A549 (cell line): ENCODE results near the gene ZNF616. TPM values are rescaled to one million over a fixed set of nuclear protein-coding genes. Genes with fewer than 3 reads are reported as not detected.

ENCODE experiments used
- ATAC-seq, 2 experiments: fragments of 200-7000 bp in 1 of 2; fragments of >200 bp in 1 of 2; cut with Nextera tagmentation in 1 of 2; cut with Tn5 transposase in 1 of 2; 3 replicates each; pipeline versions ENCODE4 v1.8.0 to v1.9.1; 2018 to 2020; ENCODE audit warnings: mild to moderate bottlenecking in 1 of 2, moderate library complexity in 1 of 2
- CTCF ChIA-PET: fragments of 300-600 bp; sonication (Branson Sonifier 250); formaldehyde crosslinking; extraction: SDS; loops from one replicate; lab custom pipeline; 2021; ENCODE audit warnings: antibody characterized with exemption, inconsistent platforms; lab: Yijun Ruan, JAX
- POLR2A ChIA-PET: fragments of 350-600 bp; formaldehyde crosslinking; extraction: SDS; loops from one replicate; lab custom pipeline; 2021; ENCODE audit warnings: antibody characterized with exemption, inconsistent platforms; lab: Yijun Ruan, JAX
- DNase-seq, 2 experiments: peaks; one replicate each; pipeline versions ENCODE4 v3.0.0 to v3.0.0-alpha.2; 2011 to 2016; ENCODE audit warnings: low read depth in 1 of 2, low spot score in 1 of 2
- FAIRE-seq: peaks from 2 replicates; lab custom pipeline; 2011; peaks lifted over from hg19 to GRCh38; lab: Jason Lieb, UNC
- H3K27ac ChIP-seq, 2 experiments: fragments of >200 bp; sonication (Bioruptor Twin); formaldehyde crosslinking; 3 replicates each; pipeline ENCODE4 v1.5.1; 2016 to 2017
- H3K4me1 ChIP-seq: fragments of >200 bp; sonication (Bioruptor Twin); formaldehyde crosslinking; 3 replicates; pipeline ENCODE4 v1.6.1; 2016
- H3K4me2 ChIP-seq: fragments of >200 bp; sonication (Bioruptor Twin); formaldehyde crosslinking; 3 replicates; pipeline ENCODE4 v1.6.1; 2016
- H3K4me3 ChIP-seq: fragments of >200 bp; sonication (Bioruptor Twin); formaldehyde crosslinking; 3 replicates; pipeline ENCODE4 v1.5.1; 2016
- H3K9me3 ChIP-seq: fragments of >200 bp; sonication (Bioruptor Twin); formaldehyde crosslinking; 3 replicates; pipeline ENCODE4 v1.6.1; 2016
- BHLHE40 ChIP-seq: IDR thresholded peaks from 2 replicates; pipeline ENCODE4 v1.6.1; 2012; ENCODE audit warnings: low read depth, low read length, inconsistent platforms
- CBX2 ChIP-seq: fragments of 200-600 bp; sonication (generic); IDR thresholded peaks from 2 replicates; pipeline ENCODE4 v1.6.1; 2016; ENCODE audit warnings: low read depth, mild to moderate bottlenecking, borderline replicate concordance
- CHD2 ChIP-seq: fragments of 150-350 bp; IDR thresholded peaks from 2 replicates; pipeline ENCODE4 v1.6.1; 2014; ENCODE audit warnings: low read length; ENCODE audit not compliant: partially characterized antibody
- CHD4 ChIP-seq: fragments of 200-600 bp; sonication (generic); IDR thresholded peaks from 2 replicates; pipeline ENCODE4 v1.6.1; 2016; ENCODE audit warnings: antibody characterized with exemption, mild to moderate bottlenecking, borderline replicate concordance
- ESRRA ChIP-seq: fragments of 150-350 bp; IDR thresholded peaks from 2 replicates; pipeline ENCODE4 v1.6.1; 2014; ENCODE audit warnings: mild to moderate bottlenecking, low read length, borderline replicate concordance
- FOSB ChIP-seq: fragments of 250-450 bp; sonication (Bioruptor Pico); IDR thresholded peaks from 2 replicates; pipeline ENCODE4 v1.5.0; 2020; ENCODE audit warnings: mild to moderate bottlenecking, moderate library complexity
- FOSL2 ChIP-seq, 2 experiments: fragments of 450-650 bp in 1 of 2; fragments of >200 bp in 1 of 2; sonication (Bioruptor Twin) in 1 of 2; formaldehyde crosslinking; IDR thresholded peaks; 2 replicates each; pipeline versions ENCODE4 v1.5.0 to v1.6.1; 2016 to 2020; ENCODE audit warnings: mild to moderate bottlenecking in 1 of 2, moderate library complexity in 1 of 2
- HOXA7 ChIP-seq: fragments of 250-450 bp; sonication (Bioruptor Pico); IDR thresholded peaks from 2 replicates; pipeline ENCODE4 v1.5.0; 2020; ENCODE audit warnings: mild to moderate bottlenecking, moderate library complexity
- HOXB5 ChIP-seq: fragments of 250-450 bp; sonication (Bioruptor Pico); IDR thresholded peaks from 2 replicates; pipeline ENCODE4 v1.5.0; 2020; ENCODE audit warnings: mild to moderate bottlenecking, moderate library complexity
- JUN ChIP-seq, 2 experiments: fragments of >200 bp; sonication (Bioruptor Twin); formaldehyde crosslinking; IDR thresholded peaks; 2 replicates in 1 of 2; 3 replicates in 1 of 2; pipeline ENCODE4 v1.6.1; 2016 to 2017
- JUNB ChIP-seq: fragments of >200 bp; sonication (Bioruptor Twin); formaldehyde crosslinking; IDR thresholded peaks from 2 replicates; pipeline ENCODE4 v1.6.1; 2016
- KDM5A ChIP-seq: fragments of 200-600 bp; sonication (generic); IDR thresholded peaks from 2 replicates; pipeline ENCODE4 v1.6.1; 2016; ENCODE audit warnings: antibody characterized with exemption, mild to moderate bottlenecking
- MAFK ChIP-seq: fragments of 450-650 bp; IDR thresholded peaks from 2 replicates; pipeline ENCODE4 v1.6.1; 2014; ENCODE audit not compliant: partially characterized antibody
- PHF8 ChIP-seq: fragments of 200-600 bp; sonication (generic); IDR thresholded peaks from 2 replicates; pipeline ENCODE4 v1.6.1; 2016; ENCODE audit warnings: low read depth, mild to moderate bottlenecking, antibody characterized with exemption, moderate library complexity, borderline replicate concordance
- POLR2A ChIP-seq: IDR thresholded peaks from 2 replicates; pipeline ENCODE4 v1.6.1; 2012; ENCODE audit warnings: mild to moderate bottlenecking, low read length
- POLR2AphosphoS2 ChIP-seq: conservative IDR thresholded peaks from 2 replicates; pipeline ENCODE4 v1.6.1; 2012; ENCODE audit warnings: low read length, improper control_type of control experiment, inconsistent platforms
- RAD21 ChIP-seq, 2 experiments: fragments of >200 bp in 1 of 2; sonication (Bioruptor Twin) in 1 of 2; formaldehyde crosslinking in 1 of 2; IDR thresholded peaks in 1 of 2; conservative IDR thresholded peaks in 1 of 2; 2 replicates in 1 of 2; 3 replicates in 1 of 2; pipeline ENCODE4 v1.6.1; 2012 to 2018; ENCODE audit warnings: inconsistent platforms in 1 of 2
- ZC3H11A ChIP-seq: fragments of 450-650 bp; IDR thresholded peaks from 2 replicates; pipeline ENCODE4 v1.6.1; 2014; ENCODE audit warnings: antibody characterized with exemption, mild to moderate bottlenecking
- WGBS: methylation state at CpG from one replicate; pipeline ENCODE4 v1.1.6; 2017; ENCODE audit errors: missing lambda C conversion rate; 5-methylcytosine and 5-hydroxymethylcytosine counted together
- polyA plus RNA-seq, 4 experiments: library from polyadenylated mRNA; depleted of rRNA in 3 of 4; stranded (reverse); fragments of >200 nt; fragmentation: RNase III in 1 of 4; extraction: RNeasy Plus Mini Kit Qiagen cat#74134 plus additional on column Dnase treatment in 1 of 4; gene quantifications; 2 replicates in 3 of 4; 3 replicates in 1 of 4; pipeline ENCODE4 v1.2.3, GENCODE V29; 2011 to 2017
- TF ChIP-seq, protein P1 (sequence below): IDR thresholded peaks from 2 replicates; pipeline ENCODE4 v1.6.1; 2012
- TF ChIP-seq, protein P2 (sequence below): IDR thresholded peaks from 2 replicates; pipeline ENCODE4 v1.6.1; 2012; ENCODE audit warnings: low read depth, borderline replicate concordance
- TF ChIP-seq, protein P3 (sequence below): fragments of 450-650 bp; IDR thresholded peaks from 2 replicates; pipeline ENCODE4 v1.6.1; 2014; ENCODE audit warnings: antibody characterized with exemption
- TF ChIP-seq, protein P4 (sequence below): fragments of 250-450 bp; sonication (Bioruptor Pico); IDR thresholded peaks from 2 replicates; pipeline ENCODE4 v1.5.0; 2020; ENCODE audit warnings: low read depth, mild to moderate bottlenecking, moderate library complexity

Gene ZNF616
- polyA plus RNA-seq, 2 of the 4 experiments (the other 2 are of a cell fraction): 0.90 to 1.8 TPM

DNA sequence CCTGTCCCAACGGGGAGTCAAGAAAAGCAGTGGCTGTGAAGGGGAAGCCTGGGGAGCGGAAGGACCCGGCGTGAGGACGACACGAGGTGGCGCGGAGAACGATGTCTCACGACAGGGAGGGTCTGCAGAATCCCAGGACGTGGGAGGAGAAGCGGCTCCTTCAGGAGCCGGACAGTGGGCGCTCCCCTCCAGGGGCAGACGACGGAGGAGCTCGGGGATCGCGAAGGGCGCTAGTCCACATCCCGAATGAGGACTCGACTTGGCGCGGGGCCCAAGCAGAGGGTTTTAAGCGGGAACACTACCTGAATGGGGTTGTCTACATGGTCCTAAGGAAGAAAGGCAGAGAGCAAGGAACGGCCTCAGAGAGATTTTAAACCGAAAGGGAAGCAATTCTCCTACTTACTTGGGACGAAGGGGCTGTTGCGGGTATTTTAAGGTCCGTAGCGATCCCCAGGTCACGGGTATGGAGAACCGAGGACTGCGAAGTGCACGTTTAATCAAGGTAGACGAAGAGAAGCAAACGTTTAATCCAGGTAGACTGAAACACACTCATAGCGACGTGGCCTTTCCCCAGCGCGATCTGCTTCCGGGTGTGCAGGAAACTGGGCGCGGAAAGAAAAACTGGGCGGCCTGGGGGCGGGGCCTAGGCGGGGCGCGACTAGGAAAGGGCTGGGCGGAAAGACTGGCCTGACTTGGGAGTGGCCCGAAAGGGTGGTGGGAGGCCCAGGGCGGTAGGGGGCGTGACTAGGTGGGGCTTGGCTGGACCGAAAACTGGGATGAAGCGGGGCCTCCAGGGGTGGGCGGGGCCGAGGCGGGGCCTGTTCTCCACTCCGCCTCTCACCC lies 44.3 kb downstream of the ZNF616 start, which contains the start of gene ZNF841:
TSS of gene ZNF841 (minus strand) at position 594 of the 843 bp plus-strand sequence. CDS start 10,964 bp downstream, outside the sequence.
- ChIA-PET POLR2A (no interaction called here), CTCF (interaction anchor here (0.6 kb wide), 1 partner anchor 1329 kb away, joined by 3 read pairs; no protein-coding TSS in a partner anchor)
- Histone ChIP-seq H3K4me3 (peak within 1 kb of the TSS; percentile 55), H3K9me3 (peaks cover 87% of the 10 kb centered on the region), H3K27ac (peak within 1 kb of the TSS; percentile 26 to 69; a peak in 4 of 6 replicates), H3K4me2 (peak within 1 kb of the TSS; percentile 49), H3K4me1 (no peaks in the 10 kb centered on the region)
- no peak for FAIRE-seq
- peak; percentile 37 to 92 for DNase-seq
- WGBS: 12% methylated on average over 59 of the region's 59 CpGs
- TF ChIP-seq PHF8: 0 out of 2 replicates have a peak, but pooled peaks have one; percentile 28
- TF ChIP-seq POLR2AphosphoS2: no peak
- no peak for TF ChIP-seq JUN (IDR thresholded peaks at IDR 0.05)
- TF ChIP-seq POLR2A: peak; percentile 32; the same call in 1 of the 2 replicates
- TF ChIP-seq, protein P1, sequence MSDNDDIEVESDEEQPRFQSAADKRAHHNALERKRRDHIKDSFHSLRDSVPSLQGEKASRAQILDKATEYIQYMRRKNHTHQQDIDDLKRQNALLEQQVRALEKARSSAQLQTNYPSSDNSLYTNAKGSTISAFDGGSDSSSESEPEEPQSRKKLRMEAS: peak; percentile 13; the same call in 1 of the 2 replicates
- TF ChIP-seq RAD21 (conservative IDR thresholded peaks at IDR 0.05 in 1 of 2, IDR thresholded peaks at IDR 0.05 in 1 of 2): no peak
- TF ChIP-seq HOXB5 (CRISPR knock-in tag): no peak
- TF ChIP-seq HOXA7 (CRISPR knock-in tag): no peak
- TF ChIP-seq CHD4: no peak
- TF ChIP-seq, protein P2, sequence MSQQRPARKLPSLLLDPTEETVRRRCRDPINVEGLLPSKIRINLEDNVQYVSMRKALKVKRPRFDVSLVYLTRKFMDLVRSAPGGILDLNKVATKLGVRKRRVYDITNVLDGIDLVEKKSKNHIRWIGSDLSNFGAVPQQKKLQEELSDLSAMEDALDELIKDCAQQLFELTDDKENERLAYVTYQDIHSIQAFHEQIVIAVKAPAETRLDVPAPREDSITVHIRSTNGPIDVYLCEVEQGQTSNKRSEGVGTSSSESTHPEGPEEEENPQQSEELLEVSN: 0 out of 2 replicates have a peak, but pooled peaks have one; percentile 46
- peak; percentile 91 to 99 for ATAC-seq

DNA sequence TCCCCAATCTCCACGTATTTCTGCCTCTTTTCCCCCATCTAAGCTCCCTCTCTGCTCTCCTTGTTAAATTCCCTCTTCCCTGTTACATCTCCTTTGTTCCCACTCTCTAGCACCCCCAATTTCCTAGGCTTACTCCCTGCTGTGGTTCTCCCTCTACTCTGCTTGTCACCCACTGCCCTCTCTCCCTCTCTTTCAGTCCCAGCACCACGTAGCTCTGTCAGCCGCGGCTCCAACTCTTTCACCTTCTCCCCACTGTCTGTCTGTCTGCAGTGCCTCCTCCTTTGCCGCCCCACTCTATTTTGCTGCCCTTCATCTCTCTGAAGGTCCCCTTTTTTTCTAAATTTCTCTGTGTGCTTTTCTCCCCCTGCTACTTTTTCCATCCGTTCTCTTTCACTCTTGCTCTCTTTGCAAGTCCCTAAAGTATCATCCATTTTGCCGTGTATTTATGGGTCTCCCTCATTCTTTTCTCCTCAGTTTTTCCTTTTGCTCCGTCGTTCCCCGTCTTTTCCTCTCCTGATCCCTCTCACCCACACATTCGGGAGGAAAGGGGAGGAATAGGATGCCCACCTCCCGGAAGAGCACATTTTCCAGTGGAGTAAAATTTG lies 45.1 kb downstream of the ZNF616 start:
- TF ChIP-seq, protein P3, sequence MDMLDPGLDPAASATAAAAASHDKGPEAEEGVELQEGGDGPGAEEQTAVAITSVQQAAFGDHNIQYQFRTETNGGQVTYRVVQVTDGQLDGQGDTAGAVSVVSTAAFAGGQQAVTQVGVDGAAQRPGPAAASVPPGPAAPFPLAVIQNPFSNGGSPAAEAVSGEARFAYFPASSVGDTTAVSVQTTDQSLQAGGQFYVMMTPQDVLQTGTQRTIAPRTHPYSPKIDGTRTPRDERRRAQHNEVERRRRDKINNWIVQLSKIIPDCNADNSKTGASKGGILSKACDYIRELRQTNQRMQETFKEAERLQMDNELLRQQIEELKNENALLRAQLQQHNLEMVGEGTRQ: no peak
- no peak for DNase-seq
- Histone ChIP-seq H3K9me3 (peaks cover 83% of the 10 kb centered on the region), H3K27ac (no peak overlapping the region), H3K4me2 (peak overlapping the region; percentile 49), H3K4me1 (no peaks in the 10 kb centered on the region), H3K4me3 (peak overlapping the region; percentile 55)
- ChIA-PET CTCF (interaction anchor here (0.6 kb wide), 1 partner anchor 1330 kb away, joined by 3 read pairs; no protein-coding TSS in a partner anchor), POLR2A (no interaction called here)
- FAIRE-seq: no peak
- ATAC-seq: no peak
- 40% methylated on average over 12 of the region's 12 CpGs for WGBS

DNA sequence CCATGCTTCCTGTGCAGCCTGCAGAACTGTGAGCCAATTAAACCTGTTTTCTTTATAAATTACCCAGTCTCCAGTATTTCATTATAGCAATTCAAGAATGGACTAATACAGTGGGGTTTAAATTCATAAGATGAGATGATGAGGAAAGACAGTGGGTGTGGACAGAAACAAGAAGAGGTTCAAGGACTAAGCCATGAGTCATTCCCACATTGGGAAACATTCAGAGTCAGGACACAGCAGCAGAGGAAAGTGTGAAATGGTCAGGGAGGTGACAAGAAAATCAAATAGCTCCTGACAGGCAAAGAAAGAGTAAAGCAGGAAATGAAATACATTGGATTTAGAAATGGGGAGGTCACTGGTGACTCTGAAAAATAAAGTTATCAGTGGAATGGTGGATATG lies 53.3 kb downstream of the ZNF616 start:
- POLR2A ChIA-PET: no interaction called here
- DNase-seq (no peak), ATAC-seq (no peak), FAIRE-seq (no peak)
- H3K4me2 ChIP-seq: no peak overlapping the region
- no peak overlapping the region for H3K27ac ChIP-seq
- H3K4me3 ChIP-seq: no peak overlapping the region
- no peaks in the 10 kb centered on the region for H3K4me1 ChIP-seq
- peaks cover 84% of the 10 kb centered on the region for H3K9me3 ChIP-seq
- TF ChIP-seq POLR2A (no peak), HOXB5 (CRISPR knock-in tag) (no peak), FOSL2 (IDR thresholded peaks at IDR 0.05) (no peak), FOSL2 (CRISPR knock-in tag; IDR thresholded peaks at IDR 0.05) (no peak), CBX2 (no peak), ZC3H11A (no peak), BHLHE40 (no peak), KDM5A (no peak), ESRRA (no peak), MAFK (no peak), FOSB (CRISPR knock-in tag) (no peak), JUNB (no peak), CHD2 (no peak), PHF8 (no peak)
- TF ChIP-seq, protein P4, sequence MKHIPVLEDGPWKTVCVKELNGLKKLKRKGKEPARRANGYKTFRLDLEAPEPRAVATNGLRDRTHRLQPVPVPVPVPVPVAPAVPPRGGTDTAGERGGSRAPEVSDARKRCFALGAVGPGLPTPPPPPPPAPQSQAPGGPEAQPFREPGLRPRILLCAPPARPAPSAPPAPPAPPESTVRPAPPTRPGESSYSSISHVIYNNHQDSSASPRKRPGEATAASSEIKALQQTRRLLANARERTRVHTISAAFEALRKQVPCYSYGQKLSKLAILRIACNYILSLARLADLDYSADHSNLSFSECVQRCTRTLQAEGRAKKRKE (CRISPR knock-in tag): no peak
- CTCF ChIA-PET: no interaction called here
